HCT116 (cell line): Measurements from ENCODE around the gene DEGS1. TPM values are rescaled to one million over a fixed set of nuclear protein-coding genes. Genes with fewer than 3 reads are reported as not detected.
"Not testable (repeated sequence)": the region's sequence is repeated elsewhere in the genome, so short reads cannot be mapped to it uniquely, and the experiment has no call there.

ENCODE experiments used
- ATAC-seq: fragments of 200-7000 bp; cut with Tn5 transposase; 2 replicates; pipeline ENCODE4 v1.9.1; 2020; ENCODE audit warnings: mild to moderate bottlenecking, moderate library complexity
- BruUV-seq: library from RNA; stranded (reverse); fragments of 400-500 nt; replicated peaks from 2 replicates; lab custom pipeline; 2021; lab: Mats Ljungman, UMichigan
- CTCF ChIA-PET: fragments of 300-600 bp; sonication (Branson Sonifier 250); formaldehyde crosslinking; loops from one replicate; lab custom pipeline; 2021; ENCODE audit warnings: antibody characterized with exemption; lab: Charles Lee
- POLR2A ChIA-PET: fragments of 300-600, 350-600 bp; sonication (Branson Sonifier 250); formaldehyde crosslinking; loops from one replicate; lab custom pipeline; 2021; ENCODE audit warnings: antibody characterized with exemption; lab: Charles Lee
- RAD21 ChIA-PET, 2 experiments: fragments of 300-600 bp; sonication (Branson Sonifier 250); formaldehyde crosslinking; loops; one replicate each; lab custom pipeline; 2023; ENCODE audit warnings: low total read pairs in 2 of 2; ENCODE audit not compliant: uncharacterized antibody in 2 of 2, unreplicated experiment in 2 of 2, low non-redundant PET in 1 of 2; lab: Charles Lee
- DNase-seq: peaks from one replicate; pipeline ENCODE4 v3.0.0-alpha.2; 2010; ENCODE audit warnings: low read depth, low spot score
- H2AFZ ChIP-seq: fragments of 200-600 bp; shearing (Covaris generic), sonication (generic); 2 replicates; pipeline ENCODE4 v1.6.1; 2017; ENCODE audit warnings: low read depth, mixed run types, mixed read lengths, antibody characterized with exemption, low read length; ENCODE audit not compliant: poor library complexity, severe bottlenecking
- H3K27ac ChIP-seq: 2 replicates; pipeline ENCODE4 v1.5.1; 2012; ENCODE audit warnings: low read depth, low read length
- H3K27me3 ChIP-seq: fragments of 200-600 bp; sonication (generic); 2 replicates; pipeline ENCODE4 v1.6.1; 2016; ENCODE audit warnings: mixed run types, low read length, mixed read lengths; ENCODE audit not compliant: insufficient read depth
- H3K36me3 ChIP-seq, 2 experiments: fragments of 200-500 bp in 1 of 2; fragments of 200-600 bp in 1 of 2; sonication (Bioruptor generic) in 1 of 2; sonication (generic) in 1 of 2; 2 replicates each; pipeline versions ENCODE4 v1.5.1 to v1.6.1; 2014 to 2016; ENCODE audit warnings: low read length in 2 of 2, inconsistent platforms in 1 of 2, mixed read lengths in 1 of 2, mixed run types in 1 of 2; ENCODE audit not compliant: insufficient read depth in 2 of 2, control insufficient read depth in 1 of 2
- H3K4me1 ChIP-seq, 2 experiments: fragments of 200-600 bp in 1 of 2; sonication (generic) in 1 of 2; 2 replicates each; pipeline versions ENCODE4 v1.5.1 to v1.6.1; 2012 to 2017; ENCODE audit warnings: low read length in 2 of 2, inconsistent platforms in 1 of 2, mild to moderate bottlenecking in 1 of 2, mixed read lengths in 1 of 2, mixed run types in 1 of 2, moderate library complexity in 1 of 2; ENCODE audit not compliant: insufficient read depth in 2 of 2, control insufficient read depth in 1 of 2
- H3K4me2 ChIP-seq: fragments of 200-600 bp; sonication (generic); 2 replicates; pipeline ENCODE4 v1.6.1; 2017; ENCODE audit warnings: mixed run types, low read length, mixed read lengths
- H3K4me3 ChIP-seq, 2 experiments: fragments of 200-600 bp in 1 of 2; sonication (generic) in 1 of 2; replicated peaks in 1 of 2; 2 replicates each; pipeline ENCODE4 v1.5.1; 2011 to 2016; ENCODE audit warnings: low read length in 2 of 2, control low read depth in 1 of 2, low read depth in 1 of 2, mild to moderate bottlenecking in 1 of 2, mixed read lengths in 1 of 2, mixed run types in 1 of 2
- H3K79me2 ChIP-seq: fragments of 200-600 bp; sonication (generic); 2 replicates; pipeline ENCODE4 v1.6.1; 2017; ENCODE audit warnings: mild to moderate bottlenecking, mixed run types, low read length, moderate library complexity, mixed read lengths; ENCODE audit not compliant: insufficient read depth
- H3K9ac ChIP-seq: fragments of 200-600 bp; sonication (generic); 2 replicates; pipeline ENCODE4 v1.6.1; 2016; ENCODE audit warnings: low read length, mixed read lengths
- H3K9me2 ChIP-seq: fragments of 200-600 bp; sonication (generic), shearing (Covaris generic); 2 replicates; pipeline ENCODE4 v1.6.1; 2017; ENCODE audit warnings: mixed run types, mild to moderate bottlenecking, moderate library complexity; ENCODE audit not compliant: insufficient read depth
- H3K9me3 ChIP-seq, 2 experiments: fragments of 200-500 bp in 1 of 2; fragments of 200-600 bp in 1 of 2; sonication (Bioruptor generic) in 1 of 2; sonication (generic) in 1 of 2; 2 replicates each; pipeline ENCODE4 v1.6.1; 2014 to 2017; ENCODE audit warnings: low read length in 2 of 2, mixed read lengths in 2 of 2, inconsistent platforms in 1 of 2, low read depth in 1 of 2, mild to moderate bottlenecking in 1 of 2, mixed run types in 1 of 2, moderate library complexity in 1 of 2; ENCODE audit not compliant: control insufficient read depth in 1 of 2, insufficient read depth in 1 of 2
- H4K20me1 ChIP-seq: fragments of 200-600 bp; sonication (generic), shearing (Covaris generic); 2 replicates; pipeline ENCODE4 v1.6.1; 2017; ENCODE audit warnings: mixed run types, mild to moderate bottlenecking, moderate library complexity; ENCODE audit not compliant: insufficient read depth
- YY1 ChIP-seq: IDR thresholded peaks from 2 replicates; pipeline ENCODE4 v1.6.1; 2011; ENCODE audit warnings: low read length, low read depth, moderate library complexity, mild to moderate bottlenecking; ENCODE audit not compliant: insufficient replicate concordance; ENCODE audit errors: extremely low read depth
- intact Hi-C: fragments of 100-400 bp; cut with micrococcal nuclease; formaldehyde crosslinking; loops from 2 replicates; pipeline ENCODE4 v1.10.0; 2022
- total RNA-seq: library from RNA; stranded (reverse); gene quantifications from one replicate; pipeline ENCODE4 v1.2.1, GENCODE V29; 2021; ENCODE audit not compliant: unreplicated experiment

DEGS1 gene
- total RNA-seq, 1 experiment from 2014 or later: 23.1 TPM

DNA sequence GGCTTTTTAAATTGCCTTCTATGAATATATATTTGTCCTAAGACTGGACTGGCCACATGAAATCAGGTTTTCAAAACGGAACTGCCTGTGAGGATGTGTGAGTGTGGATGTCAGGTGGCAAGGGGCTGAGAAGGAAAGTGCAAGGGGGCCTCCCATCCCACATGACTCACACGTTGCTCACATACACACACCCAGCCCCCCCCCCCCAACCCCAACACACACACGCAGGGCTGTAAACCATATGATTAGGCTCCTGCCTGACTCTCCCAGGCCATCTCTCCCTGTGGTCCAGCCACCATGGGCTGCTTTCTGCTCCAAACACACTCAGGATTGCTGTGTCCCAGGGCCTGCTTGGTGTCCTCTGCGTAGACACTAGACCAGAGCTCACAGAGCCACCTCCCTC lies 22.4 kb downstream of the DEGS1 start:
- Histone ChIP-seq H3K9ac (no peak overlapping the region), H3K4me1 (peaks cover 10 to 18% of the 10 kb centered on the region in 2 experiments), H3K4me2 (peak overlapping the region; percentile 75), H3K27ac (no peak overlapping the region)
- CTCF ChIA-PET: no interaction called here
- TF ChIP-seq YY1: no peak
- TF ChIP-seq, all 23 proteins: peak for 0
- ChIA-PET POLR2A (no interaction called here), RAD21 (no interaction called here)
- Histone ChIP-seq H3K9me3 (no peaks in the 10 kb centered on the region), H4K20me1 (no peaks in the 10 kb centered on the region), H3K4me3 (peak overlapping the region in 1 of 2 experiments; percentile 26; a peak in 1 of 4 replicates), H2AFZ (peak overlapping the region; percentile 90), H3K9me2 (no peaks in the 10 kb centered on the region), H3K27me3 (no peaks in the 10 kb centered on the region), H3K79me2 (no peaks in the 10 kb centered on the region), H3K36me3 (no peaks in the 10 kb centered on the region)
- intact Hi-C loops: no loop called here
- DNase-seq (no peak), ATAC-seq (peak; percentile 57)
- no TSS peak for BruUV-seq

DNA sequence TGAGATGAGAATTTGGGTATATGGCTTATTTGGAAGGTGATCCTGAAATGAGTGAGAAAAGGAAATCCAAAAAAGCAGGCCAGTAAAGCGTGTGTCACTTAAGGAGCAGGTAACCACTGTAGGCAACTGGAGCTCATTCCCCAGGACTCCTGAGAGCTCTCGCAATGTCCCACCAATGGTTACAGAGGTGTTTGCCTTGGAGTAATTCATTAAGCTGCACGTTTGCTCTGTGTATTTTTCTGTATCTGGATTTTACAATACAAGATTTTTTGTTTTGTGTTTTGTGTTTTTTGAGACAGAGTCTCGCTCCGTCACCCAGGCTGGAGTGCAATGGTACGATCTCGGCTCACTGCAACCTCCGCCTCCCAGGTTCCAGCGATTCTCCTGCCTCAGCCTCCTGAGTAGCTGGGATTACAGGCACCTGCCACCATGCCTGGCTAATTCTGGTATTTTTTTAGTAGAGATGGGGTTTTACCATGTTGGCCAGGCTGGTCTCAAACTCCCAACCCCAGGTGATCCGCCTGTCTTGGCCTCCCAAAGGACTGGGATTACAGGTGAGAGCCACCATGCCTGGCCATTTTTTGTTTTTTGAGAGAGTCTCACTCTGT lies 23.0 kb downstream of the DEGS1 start:
- H3K79me2 ChIP-seq, CTCF ChIA-PET, DNase-seq, H3K9me2 ChIP-seq, BruUV-seq, H4K20me1 ChIP-seq, H3K4me3 ChIP-seq, H3K9me3 ChIP-seq, H3K27me3 ChIP-seq, intact Hi-C loops, H3K27ac ChIP-seq, ATAC-seq, POLR2A ChIA-PET, H3K36me3 ChIP-seq, H3K9ac ChIP-seq, RAD21 ChIA-PET: not testable (repeated sequence)
- H3K4me2 ChIP-seq: peak overlapping the region; percentile 75
- peaks cover 10 to 18% of the 10 kb centered on the region in 2 experiments for H3K4me1 ChIP-seq
- peak overlapping the region; percentile 90 for H2AFZ ChIP-seq
